ENCODE results near the gene PDGFC.

DNA sequence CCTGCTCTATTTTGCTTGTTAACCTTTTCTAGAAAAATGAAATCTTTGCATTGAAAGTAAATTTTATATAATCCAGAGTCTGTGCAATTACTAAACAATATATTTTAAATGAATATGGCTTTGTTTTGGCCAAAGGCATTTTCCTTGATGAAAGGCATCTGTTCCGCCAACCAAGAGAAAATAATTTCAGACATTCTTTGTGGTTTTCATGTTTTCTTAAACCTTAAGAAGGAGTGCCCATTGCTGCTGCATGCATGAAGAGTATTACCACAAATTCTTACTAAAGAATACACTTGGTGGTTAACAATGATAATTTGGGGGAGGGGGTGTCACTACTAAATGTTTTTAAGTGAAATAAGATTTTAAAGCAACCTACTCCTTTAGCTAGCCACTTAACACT, 2.7 kb upstream of the PDGFC start:
- no peak for TF ChIP-seq GATA3 (IDR thresholded peaks at IDR 0.05; ENCODE audit: low read depth, low read length)
- no peak for TF ChIP-seq GATA2 (IDR thresholded peaks at IDR 0.05; ENCODE audit: low read depth, low read length)
